Posterior vena cava (tissue), 2 donors: ENCODE results near the gene NCAPG2. TPM values are rescaled to one million over a fixed set of nuclear protein-coding genes. Genes with fewer than 3 reads are reported as not detected.
"Not testable (repeated sequence)": the region's sequence is repeated elsewhere in the genome, so short reads cannot be mapped to it uniquely, and the experiment has no call there.

Experiments
- DNase-seq: peaks from one replicate; pipeline ENCODE4 v3.0.0-alpha.2; 2020; ENCODE audit warnings: low spot score
- intact Hi-C, 2 donors: fragments of 100-400 bp; cut with DNase I; formaldehyde crosslinking; loops; one replicate each; pipeline versions ENCODE4 v1.14.1 to v1.14.2; 2022 to 2023
- total RNA-seq, 2 donors: library from RNA; stranded (reverse); fragmentation: NEBNext Ultra II Directional; extraction: Animal tissue kit (Norgen Biotek cat#: 25700); gene quantifications; one replicate each; pipeline ENCODE4 v1.2.1, GENCODE V29; 2021
- donor health status: DM: yes; HTN: yes; CAD: no.
- donor health status: DM: yes; HTN: yes; CAD: no.

The NCAPG2 gene
- total RNA-seq, 2 donors from 2014 or later = 6.4 to 8.4 TPM

- DNase-seq = no peak
- intact Hi-C loops = no loop called here
Measured at GRCh38 chr7:158710651-158711102, 6.1 kb upstream of the NCAPG2 start.

GRCh38 chr7:158707610-158708009 is 3.0 kb upstream of the NCAPG2 start:
- no peak for DNase-seq
- intact Hi-C loops = no loop called here

GRCh38 chr7:158706710-158707590 is 2.3 kb upstream of the NCAPG2 start:
- DNase-seq = no peak
- intact Hi-C loops = no loop called here

GRCh38 chr7:158706273-158706704 is 1.7 kb upstream of the NCAPG2 start:
- DNase-seq = no peak
- intact Hi-C loops = no loop called here

GRCh38 chr7:158705234-158705850 is 738 bp upstream of the NCAPG2 start:
- DNase-seq = no peak
- intact Hi-C loops = no loop called here

GRCh38 chr7:158703679-158704523 is 703 bp downstream of the NCAPG2 start:
- intact Hi-C loops = not testable (repeated sequence)

GRCh38 chr7:158702944-158703343 is 1.7 kb downstream of the NCAPG2 start:
- intact Hi-C loops = no loop called here
- no peak for DNase-seq

More at GRCh38 chr7:158703679-158704523, 703 bp downstream of the NCAPG2 start:
- not testable (repeated sequence) for DNase-seq

- intact Hi-C loops = no loop called here
- no peak for DNase-seq
Measured at GRCh38 chr7:158702196-158702595, 2.4 kb downstream of the NCAPG2 start.

- intact Hi-C loops = no loop called here
- no peak for DNase-seq
Measured at GRCh38 chr7:158700008-158700407, 4.6 kb downstream of the NCAPG2 start.

- intact Hi-C loops = loop anchor here in 1 of 2 donors (5.0 kb wide), 1 partner anchor 278 kb away; no protein-coding TSS in a partner anchor
- DNase-seq = no peak
Measured at GRCh38 chr7:158699341-158699740, 5.3 kb downstream of the NCAPG2 start.

- intact Hi-C loops = loop anchor here in 1 of 2 donors (5.0 kb wide), 1 partner anchor 279 kb away; no protein-coding TSS in a partner anchor
- no peak for DNase-seq
Measured at GRCh38 chr7:158698657-158699195, 5.9 kb downstream of the NCAPG2 start.

GRCh38 chr7:158697597-158697996 is 7.0 kb downstream of the NCAPG2 start:
- not testable (repeated sequence) for DNase-seq
- intact Hi-C loops = loop anchor here in 1 of 2 donors (5.0 kb wide), 1 partner anchor 280 kb away; no protein-coding TSS in a partner anchor

GRCh38 chr7:158695726-158696452 is 8.7 kb downstream of the NCAPG2 start:
- intact Hi-C loops = loop anchor here in 1 of 2 donors (5.0 kb wide), 1 partner anchor 281 kb away; no protein-coding TSS in a partner anchor
- peak; percentile 79 for DNase-seq

GRCh38 chr7:158695056-158695455 is 9.5 kb downstream of the NCAPG2 start:
- no peak for DNase-seq
- intact Hi-C loops = loop anchor here in 1 of 2 donors (5.0 kb wide), 1 partner anchor 282 kb away; no protein-coding TSS in a partner anchor

- no peak for DNase-seq
- intact Hi-C loops = loop anchor here in 1 of 2 donors (5.0 kb wide), 1 partner anchor 283 kb away; no protein-coding TSS in a partner anchor
Measured at GRCh38 chr7:158694650-158695049, 10.0 kb downstream of the NCAPG2 start.

- DNase-seq = no peak
- intact Hi-C loops = no loop called here
Measured at GRCh38 chr7:158689488-158689887, 15.1 kb downstream of the NCAPG2 start.

- no peak for DNase-seq
- intact Hi-C loops = no loop called here
Measured at GRCh38 chr7:158687406-158687805, 17.2 kb downstream of the NCAPG2 start.

GRCh38 chr7:158685693-158686092 is 18.9 kb downstream of the NCAPG2 start:
- no peak for DNase-seq
- intact Hi-C loops = no loop called here
